Neural progenitor cell (in vitro differentiated cells): ENCODE results near the gene ATPAF2. TPM values are rescaled to one million over a fixed set of nuclear protein-coding genes. Genes with fewer than 3 reads are reported as not detected.
"Not testable (repeated sequence)": the region's sequence is repeated elsewhere in the genome, so short reads cannot be mapped to it uniquely, and the experiment has no call there.

Experiments used
- DNase-seq: peaks from one replicate; pipeline ENCODE4 v3.0.0-alpha.2; 2016; ENCODE audit warnings: low spot score
- H2AFZ ChIP-seq: fragments of 200-600 bp; sonication (generic); replicated peaks from 2 replicates; pipeline ENCODE4 v1.6.1; 2016; ENCODE audit warnings: antibody characterized with exemption
- H3F3A ChIP-seq: fragments of 200-600 bp; sonication (generic); 2 replicates; pipeline ENCODE4 v1.6.1; 2016; ENCODE audit warnings: antibody characterized with exemption, low read depth
- H3K27ac ChIP-seq: fragments of 200-600 bp; sonication (generic); 2 replicates; pipeline ENCODE4 v1.5.1; 2016; ENCODE audit warnings: mild to moderate bottlenecking
- H3K27me3 ChIP-seq: fragments of 200-600 bp; sonication (generic); 2 replicates; pipeline ENCODE4 v1.6.1; 2016; ENCODE audit warnings: mild to moderate bottlenecking, moderate library complexity
- H3K36me3 ChIP-seq: fragments of 200-600 bp; sonication (generic); 2 replicates; pipeline ENCODE4 v1.5.1; 2016
- H3K4me1 ChIP-seq: fragments of 200-600 bp; sonication (generic); 2 replicates; pipeline ENCODE4 v1.6.1; 2016; ENCODE audit warnings: mixed run types
- H3K4me2 ChIP-seq: fragments of 200-600 bp; sonication (generic); 2 replicates; pipeline ENCODE4 v1.6.1; 2016
- H3K4me3 ChIP-seq: fragments of 200-600 bp; sonication (generic); 2 replicates; pipeline ENCODE4 v1.5.1; 2016
- H3K79me2 ChIP-seq: fragments of 200-600 bp; sonication (generic); 2 replicates; pipeline ENCODE4 v1.6.1; 2016; ENCODE audit warnings: low read depth
- H3K9ac ChIP-seq: fragments of 200-600 bp; sonication (generic); 2 replicates; pipeline ENCODE4 v1.6.1; 2016
- H3K9me3 ChIP-seq: fragments of 200-600 bp; sonication (generic); 2 replicates; pipeline ENCODE4 v1.5.1; 2016; ENCODE audit warnings: low read depth
- H4K20me1 ChIP-seq: fragments of 200-600 bp; sonication (generic); 2 replicates; pipeline ENCODE4 v1.6.1; 2016; ENCODE audit warnings: low read depth
- H3K27ac Mint-ChIP-seq: 3 replicates; pipeline ENCODE4 v1.8.0; 2021; ENCODE audit warnings: mixed read lengths
- H3K27me3 Mint-ChIP-seq: 2 replicates; pipeline ENCODE4 v1.8.0; 2022; ENCODE audit warnings: low read depth, mild to moderate bottlenecking, inconsistent platforms, moderate library complexity, mixed read lengths; ENCODE audit not compliant: insufficient read depth
- H3K36me3 Mint-ChIP-seq: 3 replicates; pipeline ENCODE4 v1.8.0; 2021; ENCODE audit warnings: mixed read lengths
- H3K4me1 Mint-ChIP-seq: 3 replicates; pipeline ENCODE4 v1.8.0; 2021; ENCODE audit warnings: mixed read lengths
- H3K4me3 Mint-ChIP-seq: 3 replicates; pipeline ENCODE4 v1.8.0; 2021; ENCODE audit warnings: mild to moderate bottlenecking, moderate library complexity, mixed read lengths
- H3K9me3 Mint-ChIP-seq: 3 replicates; pipeline ENCODE4 v1.8.0; 2020; ENCODE audit warnings: mixed read lengths
- EZH2 ChIP-seq: fragments of 200-600 bp; sonication (generic); IDR thresholded peaks from 2 replicates; pipeline ENCODE4 v1.6.1; 2017; ENCODE audit warnings: antibody characterized with exemption, mild to moderate bottlenecking, moderate library complexity
- EZH2phosphoT487 ChIP-seq: fragments of 200-600 bp; sonication (generic); IDR thresholded peaks from 2 replicates; pipeline ENCODE4 v1.6.1; 2017; ENCODE audit warnings: antibody characterized with exemption
- total RNA-seq: library from RNA; depleted of rRNA; stranded (reverse); fragments of >200 nt; gene quantifications from 2 replicates; pipeline ENCODE4 v1.2.3, GENCODE V29; 2015; ENCODE audit warnings: low replicate concordance
- TF ChIP-seq, protein P1 (sequence below): fragments of 200-600 bp; sonication (generic); IDR thresholded peaks from 2 replicates; pipeline ENCODE4 v1.5.1; 2017; ENCODE audit warnings: antibody characterized with exemption, mild to moderate bottlenecking

The ATPAF2 gene
- total RNA-seq, 1 donor from 2014 or later, result 9.6 TPM

DNA sequence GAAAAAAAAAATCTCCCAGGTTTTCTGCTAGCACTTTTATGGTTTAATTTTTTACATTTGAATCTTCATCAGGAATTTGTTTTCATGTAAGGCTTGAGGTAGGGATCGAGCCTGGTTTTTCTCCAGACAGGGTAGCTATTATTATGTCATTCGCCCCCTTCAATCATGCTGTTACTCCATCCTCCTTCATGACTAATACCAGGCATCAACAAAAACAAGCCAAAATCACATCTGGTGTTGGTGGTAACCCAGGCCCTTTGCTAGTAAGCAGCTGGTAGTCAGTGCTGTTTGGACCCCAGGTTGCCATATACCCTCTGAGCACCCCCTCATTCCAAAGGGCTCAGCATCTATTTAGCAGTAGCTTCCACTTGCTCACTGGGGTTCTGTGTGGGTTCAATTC is 36.8 kb downstream of the ATPAF2 start:
- no peak overlapping the region for H3K27ac ChIP-seq
- H3K36me3 Mint-ChIP-seq, result no peaks in the 10 kb centered on the region
- no peaks in the 10 kb centered on the region for H3K27me3 ChIP-seq
- H3K9ac ChIP-seq, result no peak overlapping the region
- no peaks in the 10 kb centered on the region for H3F3A ChIP-seq
- H3K4me3 ChIP-seq, result no peak overlapping the region
- no peak for DNase-seq
- TF ChIP-seq EZH2, result no peak
- TF ChIP-seq, protein P1, sequence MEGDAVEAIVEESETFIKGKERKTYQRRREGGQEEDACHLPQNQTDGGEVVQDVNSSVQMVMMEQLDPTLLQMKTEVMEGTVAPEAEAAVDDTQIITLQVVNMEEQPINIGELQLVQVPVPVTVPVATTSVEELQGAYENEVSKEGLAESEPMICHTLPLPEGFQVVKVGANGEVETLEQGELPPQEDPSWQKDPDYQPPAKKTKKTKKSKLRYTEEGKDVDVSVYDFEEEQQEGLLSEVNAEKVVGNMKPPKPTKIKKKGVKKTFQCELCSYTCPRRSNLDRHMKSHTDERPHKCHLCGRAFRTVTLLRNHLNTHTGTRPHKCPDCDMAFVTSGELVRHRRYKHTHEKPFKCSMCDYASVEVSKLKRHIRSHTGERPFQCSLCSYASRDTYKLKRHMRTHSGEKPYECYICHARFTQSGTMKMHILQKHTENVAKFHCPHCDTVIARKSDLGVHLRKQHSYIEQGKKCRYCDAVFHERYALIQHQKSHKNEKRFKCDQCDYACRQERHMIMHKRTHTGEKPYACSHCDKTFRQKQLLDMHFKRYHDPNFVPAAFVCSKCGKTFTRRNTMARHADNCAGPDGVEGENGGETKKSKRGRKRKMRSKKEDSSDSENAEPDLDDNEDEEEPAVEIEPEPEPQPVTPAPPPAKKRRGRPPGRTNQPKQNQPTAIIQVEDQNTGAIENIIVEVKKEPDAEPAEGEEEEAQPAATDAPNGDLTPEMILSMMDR, result no peak
- TF ChIP-seq EZH2phosphoT487, result no peak
- H3K27ac Mint-ChIP-seq, result no peak overlapping the region
- no peaks in the 10 kb centered on the region for H3K9me3 ChIP-seq
- H3K4me1 ChIP-seq, result no peaks in the 10 kb centered on the region
- no peaks in the 10 kb centered on the region for H3K36me3 ChIP-seq
- no peak overlapping the region for H3K4me2 ChIP-seq
- no peaks in the 10 kb centered on the region for H4K20me1 ChIP-seq
- no peaks in the 10 kb centered on the region for H3K79me2 ChIP-seq
- peaks cover 2% of the 10 kb centered on the region for H3K27me3 Mint-ChIP-seq
- H3K4me1 Mint-ChIP-seq, result peaks cover 8% of the 10 kb centered on the region
- no peaks in the 10 kb centered on the region for H3K9me3 Mint-ChIP-seq
- H3K4me3 Mint-ChIP-seq, result no peak overlapping the region
- no peak overlapping the region for H2AFZ ChIP-seq

DNA sequence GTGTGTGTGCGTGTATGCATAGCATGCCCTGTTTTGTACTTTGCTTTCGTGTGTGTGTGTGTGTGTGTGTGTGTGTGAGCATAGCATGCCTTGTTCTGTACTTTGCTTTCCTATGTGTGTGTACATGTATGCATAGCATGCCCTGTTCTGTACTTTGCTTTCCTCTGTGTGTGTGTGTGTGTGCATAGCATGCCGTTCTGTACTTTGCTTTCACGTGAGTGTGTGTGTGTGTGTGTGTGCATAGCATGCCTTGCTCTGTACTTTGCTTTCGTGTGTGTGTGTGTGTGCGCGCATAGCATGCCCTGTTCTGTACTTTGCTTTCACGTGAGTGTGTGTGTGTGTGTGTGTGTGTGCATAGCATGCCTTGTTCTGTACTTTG is 38.9 kb downstream of the ATPAF2 start:
- peaks cover 2% of the 10 kb centered on the region for H3K27me3 Mint-ChIP-seq
- H3K4me1 ChIP-seq, result no peaks in the 10 kb centered on the region
- H3K9ac ChIP-seq, result no peak overlapping the region
- no peaks in the 10 kb centered on the region for H3K36me3 ChIP-seq
- H3K4me2 ChIP-seq, result no peak overlapping the region
- no peaks in the 10 kb centered on the region for H3K9me3 Mint-ChIP-seq
- no peaks in the 10 kb centered on the region for H4K20me1 ChIP-seq
- H3K4me3 Mint-ChIP-seq, result no peak overlapping the region
- H3K4me3 ChIP-seq, result no peak overlapping the region
- H3K9me3 ChIP-seq, result no peaks in the 10 kb centered on the region
- H3F3A ChIP-seq, result no peaks in the 10 kb centered on the region
- no peak overlapping the region for H3K27ac Mint-ChIP-seq
- no peaks in the 10 kb centered on the region for H3K79me2 ChIP-seq
- H3K36me3 Mint-ChIP-seq, result no peaks in the 10 kb centered on the region
- H3K27ac ChIP-seq, result no peak overlapping the region
- H2AFZ ChIP-seq, result no peak overlapping the region
- H3K4me1 Mint-ChIP-seq, result peaks cover 2% of the 10 kb centered on the region
- no peaks in the 10 kb centered on the region for H3K27me3 ChIP-seq
- no peak for TF ChIP-seq EZH2phosphoT487
- DNase-seq, result no peak

DNA sequence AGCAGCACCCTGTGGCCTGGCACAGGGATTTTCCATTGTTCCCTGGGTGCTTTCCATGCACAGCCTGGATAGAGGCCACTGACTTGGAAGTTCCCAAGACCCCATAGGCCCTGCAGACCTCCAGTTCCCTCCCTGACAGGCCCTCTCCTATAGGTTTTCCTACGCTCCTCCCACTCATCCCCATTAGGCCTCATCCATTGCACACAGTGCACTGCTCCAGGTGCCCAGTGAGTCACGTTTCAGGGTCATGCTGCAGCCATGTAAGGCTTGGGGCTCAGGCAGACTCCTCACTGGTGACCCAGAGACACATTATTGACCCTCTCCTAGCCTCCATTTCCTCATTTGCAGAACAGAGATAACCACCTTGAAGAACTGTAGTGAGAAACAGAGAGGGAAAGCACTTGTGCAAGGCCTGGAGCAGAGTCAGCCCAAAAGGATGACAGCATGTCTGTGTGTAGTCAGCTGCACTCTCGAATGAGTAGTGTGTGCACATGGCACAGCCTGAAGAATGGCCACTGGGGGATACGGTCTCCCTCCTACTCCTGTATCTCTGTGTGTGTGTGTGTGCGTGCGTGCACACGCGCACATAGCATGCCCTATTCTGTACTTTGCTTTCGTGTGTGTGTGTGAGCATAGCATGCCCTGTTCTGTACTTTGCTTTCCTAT is 39.5 kb downstream of the ATPAF2 start:
- Histone ChIP-seq H3K9ac (no peak overlapping the region), H3K4me2 (no peak overlapping the region), H3K27ac (no peak overlapping the region), H3K4me1 (no peaks in the 10 kb centered on the region), H3K79me2 (no peaks in the 10 kb centered on the region), H3K27me3 (no peaks in the 10 kb centered on the region), H3K9me3 (no peaks in the 10 kb centered on the region), H3K4me3 (no peak overlapping the region), H4K20me1 (no peaks in the 10 kb centered on the region), H3K36me3 (no peaks in the 10 kb centered on the region), H2AFZ (no peak overlapping the region), H3F3A (no peaks in the 10 kb centered on the region)
- Mint-ChIP-seq H3K9me3 (no peaks in the 10 kb centered on the region), H3K4me3 (no peak overlapping the region), H3K27me3 (peaks cover 2% of the 10 kb centered on the region), H3K36me3 (no peaks in the 10 kb centered on the region), H3K4me1 (peaks cover 6% of the 10 kb centered on the region), H3K27ac (no peak overlapping the region)
- no peak for DNase-seq
- TF ChIP-seq EZH2 (no peak), EZH2phosphoT487 (no peak)
- TF ChIP-seq, protein P1, result no peak

DNA sequence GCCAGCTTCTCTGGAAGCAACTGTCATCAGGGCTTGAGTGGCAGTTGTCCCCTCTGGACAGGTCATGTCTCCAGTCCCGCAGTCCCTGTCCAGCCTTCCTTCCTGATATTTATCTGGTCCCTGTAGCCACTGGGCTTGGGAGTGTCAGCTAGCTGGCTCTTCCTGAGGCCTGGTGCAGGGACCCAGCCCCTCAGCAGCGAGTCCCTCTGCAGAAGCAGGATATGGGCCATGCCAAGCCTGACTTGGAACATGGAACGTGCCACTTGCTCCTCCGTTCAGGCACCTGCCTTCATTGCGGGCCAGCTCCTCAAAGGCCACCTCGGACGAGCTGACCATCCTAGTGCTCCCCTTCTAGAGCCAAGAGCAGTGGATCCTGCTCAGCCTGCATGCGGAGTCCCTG is 40.0 kb downstream of the ATPAF2 start:
- Histone ChIP-seq H3K4me1 (no peaks in the 10 kb centered on the region), H3K36me3 (no peaks in the 10 kb centered on the region), H3K79me2 (no peaks in the 10 kb centered on the region), H3K27me3 (no peaks in the 10 kb centered on the region), H2AFZ (no peak overlapping the region), H3K9me3 (no peaks in the 10 kb centered on the region), H3K4me2 (no peak overlapping the region), H3K27ac (no peak overlapping the region), H3F3A (no peaks in the 10 kb centered on the region), H3K4me3 (no peak overlapping the region), H3K9ac (no peak overlapping the region), H4K20me1 (no peaks in the 10 kb centered on the region)
- Mint-ChIP-seq H3K4me1 (peaks cover 10% of the 10 kb centered on the region), H3K27ac (no peak overlapping the region), H3K27me3 (peaks cover 2% of the 10 kb centered on the region), H3K4me3 (no peak overlapping the region), H3K36me3 (no peaks in the 10 kb centered on the region), H3K9me3 (no peaks in the 10 kb centered on the region)
- TF ChIP-seq, protein P1, result no peak
- TF ChIP-seq EZH2phosphoT487, result no peak
- TF ChIP-seq EZH2, result no peak
- DNase-seq, result no peak

DNA sequence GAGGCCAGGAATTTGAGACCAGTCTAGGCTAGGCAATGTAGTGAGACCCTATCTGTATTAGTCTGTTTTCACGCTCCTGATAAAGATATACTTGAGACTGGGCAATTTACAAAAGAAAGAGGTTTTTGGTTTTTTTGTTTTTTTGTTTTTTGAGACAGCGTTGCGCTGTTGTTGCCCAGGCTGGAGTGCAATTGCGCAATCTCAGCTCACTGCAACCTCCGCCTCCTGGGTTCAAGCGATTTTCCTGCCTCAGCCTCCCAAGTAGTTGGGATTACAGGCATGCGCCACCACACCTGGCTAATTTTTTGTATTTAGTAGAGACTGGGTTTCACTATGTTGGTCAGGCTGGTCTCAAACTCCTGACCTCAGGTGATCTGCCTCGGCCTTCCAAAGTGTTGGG is 43.1 kb downstream of the ATPAF2 start:
- not testable (repeated sequence) for H3K4me1 ChIP-seq, H3K9me3 ChIP-seq, H3K27me3 ChIP-seq, H3K27ac ChIP-seq, H3K9me3 Mint-ChIP-seq, H3K4me3 Mint-ChIP-seq, H3K9ac ChIP-seq, H3K4me2 ChIP-seq, DNase-seq, H4K20me1 ChIP-seq, H3K27me3 Mint-ChIP-seq, H3F3A ChIP-seq, H3K36me3 Mint-ChIP-seq, H3K79me2 ChIP-seq, H3K36me3 ChIP-seq, H2AFZ ChIP-seq, H3K4me3 ChIP-seq
- H3K4me1 Mint-ChIP-seq, result peaks cover 10% of the 10 kb centered on the region
- H3K27ac Mint-ChIP-seq, result peak overlapping the region; percentile 29
